HepG2 (cell line): Measurements from ENCODE around the gene SOS2. TPM values are rescaled to one million over a fixed set of nuclear protein-coding genes. Genes with fewer than 3 reads are reported as not detected.
A peak's percentile ranks its signal among the peaks of the same experiment; 100 is the strongest.

Source experiments
- ATAC-seq: fragments of 200-7000 bp; cut with Tn5 transposase; 3 replicates; pipeline ENCODE4 v1.9.1; 2020; ENCODE audit warnings: mild to moderate bottlenecking, moderate library complexity
- BruUV-seq: library from RNA; stranded (reverse); fragments of 400-500 nt; replicated peaks from 2 replicates; lab custom pipeline; 2021; lab: Mats Ljungman, UMichigan
- CTCF ChIA-PET: fragments of 300-600 bp; formaldehyde crosslinking; extraction: SDS; loops from one replicate; lab custom pipeline; 2021; ENCODE audit warnings: low total read pairs, inconsistent platforms, low intra/inter-chr PET ratio; lab: Yijun Ruan, JAX
- POLR2A ChIA-PET: fragments of 350-600 bp; sonication (Branson Sonifier 250); formaldehyde crosslinking; loops from one replicate; lab custom pipeline; 2020; ENCODE audit warnings: antibody characterized with exemption, inconsistent platforms; lab: Yijun Ruan, JAX
- DNase-seq: peaks from one replicate; pipeline ENCODE4 v3.0.0-alpha.2; 2015; ENCODE audit warnings: low spot score
- FAIRE-seq: peaks from 3 replicates; lab custom pipeline; 2011; peaks lifted over from hg19 to GRCh38; lab: Jason Lieb, UNC
- H2AFZ ChIP-seq: one replicate; pipeline ENCODE4 v1.6.1; 2011; ENCODE audit warnings: low read length, inconsistent platforms
- H3K27ac ChIP-seq: fragments of 300-600 bp; 3 replicates; pipeline ENCODE4 v1.8.0; 2011; ENCODE audit warnings: mixed run types, mild to moderate bottlenecking, mixed read lengths, low read length, inconsistent platforms; ENCODE audit not compliant: insufficient read depth; ENCODE audit errors: extremely low read length
- H3K27me3 ChIP-seq, 2 experiments: fragments of 200-600 bp in 1 of 2; 2 replicates in 1 of 2; 3 replicates in 1 of 2; pipeline versions ENCODE4 v1.6.0 to v1.8.0; 2011; ENCODE audit warnings: low read length in 2 of 2, mild to moderate bottlenecking in 2 of 2, moderate library complexity in 2 of 2, inconsistent platforms in 1 of 2; ENCODE audit not compliant: insufficient read depth in 2 of 2, control insufficient read depth in 1 of 2
- H3K36me3 ChIP-seq, 2 experiments: fragments of 200-600 bp in 1 of 2; replicated peaks in 1 of 2; 2 replicates in 1 of 2; 3 replicates in 1 of 2; pipeline versions ENCODE4 v1.5.1 to v1.8.0; 2011; ENCODE audit warnings: low read length in 2 of 2, inconsistent platforms in 1 of 2; ENCODE audit not compliant: insufficient read depth in 2 of 2, control insufficient read depth in 1 of 2
- H3K4me1 ChIP-seq: 2 replicates; pipeline ENCODE4 v1.5.1; 2012; ENCODE audit warnings: low read length, inconsistent platforms; ENCODE audit not compliant: insufficient read depth
- H3K4me2 ChIP-seq: 2 replicates; pipeline ENCODE4 v1.6.0; 2011; ENCODE audit warnings: low read depth, low read length, inconsistent platforms
- H3K4me3 ChIP-seq, 3 experiments: fragments of 200-600 bp in 1 of 3; sonication (generic), shearing (Covaris generic) in 1 of 3; replicated peaks in 1 of 3; 2 replicates each; pipeline ENCODE4 v1.5.1; 2011 to 2016; ENCODE audit warnings: low read length in 3 of 3, inconsistent platforms in 2 of 3, low read depth in 2 of 3, mild to moderate bottlenecking in 2 of 3, control low read depth in 1 of 3, mixed read lengths in 1 of 3; ENCODE audit not compliant: insufficient read depth in 1 of 3
- H3K79me2 ChIP-seq: one replicate; pipeline ENCODE4 v1.6.1; 2011; ENCODE audit warnings: low read length, inconsistent platforms; ENCODE audit not compliant: insufficient read depth
- H3K9ac ChIP-seq: 2 replicates; pipeline ENCODE4 v1.6.0; 2011; ENCODE audit warnings: mild to moderate bottlenecking, low read depth, low read length, inconsistent platforms; ENCODE audit not compliant: insufficient read depth
- H3K9me3 ChIP-seq: 2 replicates; pipeline ENCODE4 v1.5.1; 2012; ENCODE audit warnings: mild to moderate bottlenecking, low read length
- H4K20me1 ChIP-seq: 2 replicates; pipeline ENCODE4 v1.6.0; 2011; ENCODE audit warnings: inconsistent platforms, mild to moderate bottlenecking, low read length, moderate library complexity; ENCODE audit not compliant: insufficient read depth
- BRD4 ChIP-seq: sonication (generic); formaldehyde crosslinking; IDR thresholded peaks from 2 replicates; pipeline ENCODE4 v1.4.0; 2020; ENCODE audit warnings: missing genetic modification reagents
- DNMT3B ChIP-seq: conservative IDR thresholded peaks from 2 replicates; pipeline ENCODE4 v1.6.1; 2016; ENCODE audit warnings: missing biosample characterization, control low read depth
- FOSL2 ChIP-seq: sonication (generic); formaldehyde crosslinking; IDR thresholded peaks from 2 replicates; pipeline ENCODE4 v1.4.0; 2020; ENCODE audit warnings: missing genetic modification reagents
- GATA4 ChIP-seq: sonication (generic); IDR thresholded peaks from 2 replicates; pipeline ENCODE4 v1.6.1; 2016; ENCODE audit warnings: antibody characterized with exemption, low read depth, borderline replicate concordance
- HDAC1 ChIP-seq: sonication (generic); formaldehyde crosslinking; IDR thresholded peaks from 2 replicates; pipeline ENCODE4 v1.5.1; 2020; ENCODE audit warnings: mild to moderate bottlenecking, missing genetic modification reagents
- HOXA9 ChIP-seq: sonication (generic); formaldehyde crosslinking; IDR thresholded peaks from 2 replicates; pipeline ENCODE4 v1.8.1; 2022; ENCODE audit warnings: missing genetic modification reagents, mild to moderate bottlenecking, moderate library complexity, borderline replicate concordance
- KDM1A ChIP-seq: IDR thresholded peaks from 2 replicates; pipeline ENCODE4 v1.6.1; 2016; ENCODE audit warnings: missing compliant biosample characterization
- MYC ChIP-seq: sonication (generic); formaldehyde crosslinking; IDR thresholded peaks from 2 replicates; pipeline ENCODE4 v1.9.0; 2021; ENCODE audit warnings: missing genetic modification reagents, borderline replicate concordance
- NFKB2 ChIP-seq: sonication (generic); formaldehyde crosslinking; IDR thresholded peaks from 2 replicates; pipeline ENCODE4 v1.4.0; 2020; ENCODE audit warnings: missing genetic modification reagents, borderline replicate concordance
- RARA ChIP-seq: IDR thresholded peaks from 2 replicates; pipeline ENCODE4 v1.6.1; 2016; ENCODE audit warnings: missing genetic modification reagents, missing compliant biosample characterization
- RXRB ChIP-seq: IDR thresholded peaks from 2 replicates; pipeline ENCODE4 v1.6.1; 2016; ENCODE audit warnings: borderline replicate concordance, missing genetic modification reagents, missing compliant biosample characterization
- SAP130 ChIP-seq: IDR thresholded peaks from 2 replicates; pipeline ENCODE4 v1.6.1; 2016; ENCODE audit warnings: low read depth
- ZFAT ChIP-seq: sonication (generic); formaldehyde crosslinking; conservative IDR thresholded peaks from 2 replicates; pipeline ENCODE4 v1.8.1; 2023; ENCODE audit warnings: missing genetic modification reagents, inconsistent platforms
- ZNF292 ChIP-seq: sonication (generic); formaldehyde crosslinking; IDR thresholded peaks from 2 replicates; pipeline ENCODE4 v1.8.1; 2022; ENCODE audit warnings: mild to moderate bottlenecking, low read depth, missing genetic modification reagents, borderline replicate concordance
- ZNF577 ChIP-seq: sonication (generic); formaldehyde crosslinking; IDR thresholded peaks from 2 replicates; pipeline ENCODE4 v1.4.0; 2020; ENCODE audit warnings: mild to moderate bottlenecking, low read depth, missing genetic modification reagents, borderline replicate concordance
- WGBS: methylation state at CpG from one replicate; pipeline ENCODE4 v1.1.6; 2017; ENCODE audit warnings: low lambda C conversion rate; 5-methylcytosine and 5-hydroxymethylcytosine counted together
- in situ Hi-C: cut with HindIII; loops from 2 replicates; pipeline ENCODE4 v1.10.0; 2017; ENCODE audit warnings: low pct_unique_long_range_greater_than_20kb; ENCODE audit not compliant: extremely low pct_ligation_motif_present
- intact Hi-C: fragments of 100-400 bp; cut with micrococcal nuclease; formaldehyde crosslinking; loops from one replicate; pipeline ENCODE4 v1.10.0; 2022; ENCODE audit not compliant: unreplicated experiment
- polyA plus RNA-seq, 8 experiments: library from polyadenylated mRNA; depleted of rRNA in 3 of 8; stranded (reverse) in 7 of 8; unstranded in 1 of 8; fragments of >200 nt; fragmentation: Illumina TruSeq in 4 of 8; extraction: Trizol in 4 of 8; gene quantifications; 2 replicates each; pipeline versions ENCODE4 v1.2.1 to v1.2.3, GENCODE V29; 2011 to 2016; ENCODE audit warnings: low read depth in 4 of 8, missing spikeins in 1 of 8, mixed read lengths in 1 of 8; ENCODE audit not compliant: insufficient read depth in 1 of 8
- total RNA-seq, 5 experiments: library from RNA; depleted of rRNA; stranded (reverse); fragments of >200 nt; fragmentation: Illumina TruSeq; extraction: Trizol; gene quantifications; 2 replicates each; pipeline ENCODE4 v1.2.3, GENCODE V29; 2016; ENCODE audit warnings: low read depth in 1 of 5
- TF ChIP-seq, protein P1 (sequence below): fragments of 450-650 bp; IDR thresholded peaks from 2 replicates; pipeline ENCODE4 v1.6.1; 2016
- TF ChIP-seq, protein P2 (sequence below): sonication (generic); formaldehyde crosslinking; IDR thresholded peaks from 2 replicates; pipeline ENCODE4 v1.8.1; 2023; ENCODE audit warnings: missing genetic modification reagents, mild to moderate bottlenecking, borderline replicate concordance

The SOS2 gene
- total and polyA plus RNA-seq, 2 of the 13 experiments (the other 11 are each of a cell fraction or from before 2014, with no cell fraction given): 9.3 to 12.1 TPM

GRCh38 chr14:50099335-50099734 lies 132.0 kb downstream of the SOS2 start:
- no peak overlapping the region for H3K4me3 ChIP-seq
- ChIA-PET CTCF (no interaction called here), POLR2A (no interaction called here)
- no peak overlapping the region for H3K9ac ChIP-seq
- H4K20me1 ChIP-seq: no peaks in the 10 kb centered on the region
- FAIRE-seq: no peak
- H3K4me1 ChIP-seq: peaks cover 25% of the 10 kb centered on the region
- intact Hi-C loops: no loop called here
- no peaks in the 10 kb centered on the region for H3K27me3 ChIP-seq
- DNase-seq: peak; percentile 25
- in situ Hi-C loops: no loop called here
- no TSS peak for BruUV-seq
- no peaks in the 10 kb centered on the region for H3K79me2 ChIP-seq
- no peaks in the 10 kb centered on the region for H3K36me3 ChIP-seq
- ATAC-seq: peak; percentile 71
- no peak overlapping the region for H3K27ac ChIP-seq
- 54% methylated on average over 4 of the region's 4 CpGs for WGBS
- H3K9me3 ChIP-seq: no peaks in the 10 kb centered on the region
- H3K4me2 ChIP-seq: no peak overlapping the region
- no peak overlapping the region for H2AFZ ChIP-seq
- TF ChIP-seq KDM1A (no peak), ZNF577 (CRISPR knock-in tag) (no peak), GATA4 (no peak), SAP130 (CRISPR knock-in tag) (peak; percentile 41; the same call in 1 of the 2 replicates), RXRB (CRISPR knock-in tag) (no peak), FOSL2 (CRISPR knock-in tag) (peak; percentile 69)
- TF ChIP-seq, protein P1, sequence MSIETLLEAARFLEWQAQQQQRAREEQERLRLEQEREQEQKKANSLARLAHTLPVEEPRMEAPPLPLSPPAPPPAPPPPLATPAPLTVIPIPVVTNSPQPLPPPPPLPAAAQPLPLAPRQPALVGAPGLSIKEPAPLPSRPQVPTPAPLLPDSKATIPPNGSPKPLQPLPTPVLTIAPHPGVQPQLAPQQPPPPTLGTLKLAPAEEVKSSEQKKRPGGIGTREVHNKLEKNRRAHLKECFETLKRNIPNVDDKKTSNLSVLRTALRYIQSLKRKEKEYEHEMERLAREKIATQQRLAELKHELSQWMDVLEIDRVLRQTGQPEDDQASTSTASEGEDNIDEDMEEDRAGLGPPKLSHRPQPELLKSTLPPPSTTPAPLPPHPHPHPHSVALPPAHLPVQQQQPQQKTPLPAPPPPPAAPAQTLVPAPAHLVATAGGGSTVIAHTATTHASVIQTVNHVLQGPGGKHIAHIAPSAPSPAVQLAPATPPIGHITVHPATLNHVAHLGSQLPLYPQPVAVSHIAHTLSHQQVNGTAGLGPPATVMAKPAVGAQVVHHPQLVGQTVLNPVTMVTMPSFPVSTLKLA: peak; percentile 26; the same call in 1 of the 2 replicates
- TF ChIP-seq, all 625 proteins: peak for 3

- H3K79me2 ChIP-seq: no peaks in the 10 kb centered on the region
- no peak overlapping the region for H3K27ac ChIP-seq
- ChIA-PET POLR2A (no interaction called here), CTCF (no interaction called here)
- no peak overlapping the region for H3K4me3 ChIP-seq
- H3K27me3 ChIP-seq: no peaks in the 10 kb centered on the region; a peak in 1 of 5 replicates
- 67% methylated on average over 1 of the region's 1 CpG for WGBS
- DNase-seq: no peak
- in situ Hi-C loops (no loop called here), intact Hi-C loops (no loop called here)
- H3K36me3 ChIP-seq: no peaks in the 10 kb centered on the region
- FAIRE-seq: no peak
- H3K9ac ChIP-seq: no peak overlapping the region
- H3K4me1 ChIP-seq: peaks cover 19% of the 10 kb centered on the region
- H3K4me2 ChIP-seq: no peak overlapping the region
- H4K20me1 ChIP-seq: no peaks in the 10 kb centered on the region
- no peaks in the 10 kb centered on the region for H3K9me3 ChIP-seq
- no peak for ATAC-seq
- no TSS peak for BruUV-seq
- no peak overlapping the region for H2AFZ ChIP-seq
- no peak for TF ChIP-seq ZNF292
- no peak for TF ChIP-seq RARA (CRISPR knock-in tag)
- no peak for TF ChIP-seq DNMT3B
- TF ChIP-seq, protein P2, sequence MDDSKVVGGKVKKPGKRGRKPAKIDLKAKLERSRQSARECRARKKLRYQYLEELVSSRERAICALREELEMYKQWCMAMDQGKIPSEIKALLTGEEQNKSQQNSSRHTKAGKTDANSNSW (CRISPR knock-in tag): no peak
- TF ChIP-seq ZFAT (CRISPR knock-in tag): no peak
- TF ChIP-seq NFKB2 (CRISPR knock-in tag): no peak
- no peak for TF ChIP-seq HOXA9 (CRISPR knock-in tag)
- TF ChIP-seq HDAC1 (CRISPR knock-in tag): no peak
- TF ChIP-seq BRD4 (CRISPR knock-in tag): no peak
- no peak for TF ChIP-seq MYC
Observed at GRCh38 chr14:50095895-50096294, 135.5 kb downstream of the SOS2 start.
